Karpas-422 (cell line): ENCODE results near the gene CCT4. TPM values are rescaled to one million over a fixed set of nuclear protein-coding genes. Genes with fewer than 3 reads are reported as not detected.
"Not testable (repeated sequence)": the region's sequence is repeated elsewhere in the genome, so short reads cannot be mapped to it uniquely, and the experiment has no call there.

Experiments
- DNase-seq: peaks from one replicate; pipeline ENCODE4 v3.0.0-alpha.2; 2015
- H2AFZ ChIP-seq: fragments of 200-600 bp; sonication (generic); 2 replicates; pipeline ENCODE4 v1.6.1; 2014; ENCODE audit warnings: antibody characterized with exemption, low read length, mixed read lengths
- H3K27ac ChIP-seq: fragments of 200-600 bp; sonication (generic); 2 replicates; pipeline ENCODE4 v1.5.1; 2014; ENCODE audit warnings: mild to moderate bottlenecking, low read length, moderate library complexity
- H3K27me3 ChIP-seq: fragments of 200-600 bp; sonication (generic); 2 replicates; pipeline ENCODE4 v1.6.1; 2014; ENCODE audit warnings: low read length, mixed read lengths
- H3K36me3 ChIP-seq: fragments of 200-600 bp; sonication (generic); 2 replicates; pipeline ENCODE4 v1.6.1; 2014; ENCODE audit warnings: low read length, mixed read lengths; ENCODE audit not compliant: insufficient read depth
- H3K4me1 ChIP-seq: fragments of 200-600 bp; sonication (generic); 2 replicates; pipeline ENCODE4 v1.6.1; 2014; ENCODE audit warnings: mild to moderate bottlenecking, low read length, mixed read lengths
- H3K4me2 ChIP-seq: fragments of 200-600 bp; sonication (generic); 2 replicates; pipeline ENCODE4 v1.6.1; 2014; ENCODE audit warnings: low read length, low read depth, mild to moderate bottlenecking; ENCODE audit not compliant: poor library complexity, severe bottlenecking
- H3K4me3 ChIP-seq: fragments of 200-600 bp; sonication (generic); 2 replicates; pipeline ENCODE4 v1.5.1; 2014; ENCODE audit warnings: mild to moderate bottlenecking, antibody characterized with exemption, low read length, mixed read lengths
- H3K79me2 ChIP-seq: fragments of 200-600 bp; sonication (generic); 2 replicates; pipeline ENCODE4 v1.6.1; 2014; ENCODE audit warnings: mild to moderate bottlenecking, low read length, mixed read lengths
- H3K9ac ChIP-seq: fragments of 200-600 bp; sonication (generic); 2 replicates; pipeline ENCODE4 v1.6.0; 2014; ENCODE audit warnings: low read length
- H3K9me2 ChIP-seq: fragments of 200-600 bp; sonication (generic), shearing (Covaris generic); replicated peaks from 2 replicates; pipeline ENCODE4 v1.6.0; 2014; ENCODE audit warnings: mild to moderate bottlenecking, low read length, moderate library complexity; ENCODE audit not compliant: insufficient read depth
- H3K9me3 ChIP-seq: fragments of 300-700, 200-600 bp; sonication (generic); 2 replicates; pipeline ENCODE4 v1.6.1; 2014; ENCODE audit warnings: low read length, mixed read lengths
- H4K20me1 ChIP-seq: fragments of 200-600 bp; sonication (generic); 2 replicates; pipeline ENCODE4 v1.6.1; 2014; ENCODE audit warnings: mild to moderate bottlenecking, antibody characterized with exemption, low read length, low read depth; ENCODE audit not compliant: insufficient read depth
- total RNA-seq: library from RNA; depleted of rRNA; stranded (reverse); fragments of >200 nt; shearing (Covaris generic); gene quantifications from 2 replicates; pipeline ENCODE4 v1.2.3, GENCODE V29; 2014; ENCODE audit warnings: low replicate concordance

Gene CCT4
- total RNA-seq, 1 experiment from 2014 or later: 326 TPM

DNA sequence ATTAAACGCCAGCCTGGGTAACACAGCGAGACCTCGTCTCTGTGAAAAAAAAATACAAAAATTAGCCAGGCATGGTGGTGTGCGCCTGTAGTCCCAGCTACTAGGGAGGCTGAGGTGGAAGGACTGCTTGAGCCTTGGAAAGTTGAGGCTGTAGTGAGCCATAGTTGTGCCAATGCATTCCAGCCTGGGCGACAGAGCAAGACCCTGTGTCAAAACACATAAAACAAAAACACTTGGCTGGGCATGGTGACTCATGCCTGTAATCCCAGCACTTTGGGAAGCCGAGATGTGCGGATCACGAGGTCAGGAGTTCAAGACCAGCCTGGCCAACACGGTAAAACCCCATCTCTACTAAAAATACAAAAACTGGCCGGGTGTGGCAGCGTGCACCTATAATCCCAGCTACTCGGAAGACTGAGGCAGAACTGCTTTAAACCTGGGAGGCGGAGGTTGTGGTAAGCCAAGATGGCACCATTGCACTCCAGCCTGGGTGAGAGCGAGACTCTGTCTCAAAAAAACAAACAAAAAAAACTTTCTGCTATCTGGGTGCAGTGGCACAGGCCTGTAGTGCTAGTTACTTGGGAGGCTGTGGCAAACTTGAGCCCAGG, 21.9 kb downstream of the CCT4 start:
- H3K9me3 ChIP-seq, H3K4me3 ChIP-seq, H4K20me1 ChIP-seq, H3K27ac ChIP-seq, H3K4me1 ChIP-seq, H3K4me2 ChIP-seq, H3K79me2 ChIP-seq, H2AFZ ChIP-seq, DNase-seq, H3K9ac ChIP-seq, H3K27me3 ChIP-seq, H3K9me2 ChIP-seq: not testable (repeated sequence)
- peaks cover 76% of the 10 kb centered on the region for H3K36me3 ChIP-seq

DNA sequence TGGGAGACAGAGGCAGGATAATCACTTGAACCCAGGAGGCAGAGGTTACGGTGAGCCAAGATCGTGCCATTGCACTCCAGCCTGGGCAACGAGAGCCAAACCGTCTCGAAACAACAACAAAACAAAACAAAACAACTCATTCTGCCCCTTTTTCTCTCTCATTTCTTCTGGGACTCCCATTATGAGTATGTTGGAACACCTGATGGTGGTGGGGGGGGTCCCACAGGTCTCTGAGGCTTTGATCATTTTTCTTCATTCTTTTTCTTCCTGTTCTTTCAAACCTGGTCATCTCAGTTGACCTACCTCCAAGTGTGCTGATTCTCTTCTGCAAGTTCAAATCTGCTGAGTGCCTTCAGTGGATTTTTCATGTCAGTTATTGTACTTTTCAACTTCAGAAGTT, 26.4 kb downstream of the CCT4 start:
- Histone ChIP-seq H3K36me3 (peaks cover 41% of the 10 kb centered on the region), H3K9me2 (no peaks in the 10 kb centered on the region), H4K20me1 (no peaks in the 10 kb centered on the region), H3K4me1 (no peaks in the 10 kb centered on the region), H3K4me2 (no peak overlapping the region), H3K4me3 (no peak overlapping the region), H2AFZ (no peak overlapping the region), H3K9ac (no peak overlapping the region), H3K79me2 (no peaks in the 10 kb centered on the region), H3K27me3 (no peaks in the 10 kb centered on the region), H3K27ac (no peak overlapping the region), H3K9me3 (no peaks in the 10 kb centered on the region)
- no peak for DNase-seq

DNA sequence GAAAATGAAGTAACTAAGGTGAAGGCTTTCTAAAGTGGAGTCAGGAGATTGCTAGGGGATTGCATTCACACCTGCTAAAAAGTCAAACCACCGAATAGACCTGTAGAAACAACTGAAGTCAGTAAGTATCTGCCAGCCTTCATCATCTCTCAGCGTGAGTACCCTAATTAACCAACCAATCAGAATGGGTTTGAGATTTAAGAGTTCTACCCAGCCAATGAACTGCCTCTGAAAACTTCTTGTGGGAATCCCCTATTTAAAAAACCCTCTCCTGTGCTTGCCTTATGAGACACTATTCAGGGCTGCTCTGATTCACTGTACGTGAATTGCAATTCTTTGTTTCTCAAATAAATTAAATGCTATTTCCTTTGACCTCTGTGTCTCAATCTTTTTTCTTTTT, 31.2 kb downstream of the CCT4 start:
- peak; percentile 58 for DNase-seq
- no peaks in the 10 kb centered on the region for H3K36me3 ChIP-seq
- peaks cover 23% of the 10 kb centered on the region for H3K4me1 ChIP-seq
- no peak overlapping the region for H3K4me2 ChIP-seq
- no peak overlapping the region for H3K4me3 ChIP-seq
- no peak overlapping the region for H3K9ac ChIP-seq
- no peaks in the 10 kb centered on the region for H3K9me3 ChIP-seq
- no peak overlapping the region for H2AFZ ChIP-seq
- no peaks in the 10 kb centered on the region for H3K9me2 ChIP-seq
- H3K79me2 ChIP-seq: no peaks in the 10 kb centered on the region
- H4K20me1 ChIP-seq: no peaks in the 10 kb centered on the region
- no peaks in the 10 kb centered on the region for H3K27me3 ChIP-seq
- no peak overlapping the region for H3K27ac ChIP-seq

- H3K4me3 ChIP-seq: peak overlapping the region; percentile 78
- no peaks in the 10 kb centered on the region for H3K27me3 ChIP-seq
- no peaks in the 10 kb centered on the region for H4K20me1 ChIP-seq
- H3K9me2 ChIP-seq: no peaks in the 10 kb centered on the region
- H3K4me1 ChIP-seq: peaks cover 24% of the 10 kb centered on the region
- H3K36me3 ChIP-seq: no peaks in the 10 kb centered on the region
- peak overlapping the region; percentile 52 for H3K27ac ChIP-seq
- H2AFZ ChIP-seq: peak overlapping the region; percentile 82
- DNase-seq: no peak
- no peaks in the 10 kb centered on the region for H3K79me2 ChIP-seq
- peak overlapping the region; percentile 75 for H3K9ac ChIP-seq
- peak overlapping the region; percentile 96 for H3K4me2 ChIP-seq
- no peaks in the 10 kb centered on the region for H3K9me3 ChIP-seq
Observed at GRCh38 chr2:61855318-61855613, 33.2 kb downstream of the CCT4 start.

DNA sequence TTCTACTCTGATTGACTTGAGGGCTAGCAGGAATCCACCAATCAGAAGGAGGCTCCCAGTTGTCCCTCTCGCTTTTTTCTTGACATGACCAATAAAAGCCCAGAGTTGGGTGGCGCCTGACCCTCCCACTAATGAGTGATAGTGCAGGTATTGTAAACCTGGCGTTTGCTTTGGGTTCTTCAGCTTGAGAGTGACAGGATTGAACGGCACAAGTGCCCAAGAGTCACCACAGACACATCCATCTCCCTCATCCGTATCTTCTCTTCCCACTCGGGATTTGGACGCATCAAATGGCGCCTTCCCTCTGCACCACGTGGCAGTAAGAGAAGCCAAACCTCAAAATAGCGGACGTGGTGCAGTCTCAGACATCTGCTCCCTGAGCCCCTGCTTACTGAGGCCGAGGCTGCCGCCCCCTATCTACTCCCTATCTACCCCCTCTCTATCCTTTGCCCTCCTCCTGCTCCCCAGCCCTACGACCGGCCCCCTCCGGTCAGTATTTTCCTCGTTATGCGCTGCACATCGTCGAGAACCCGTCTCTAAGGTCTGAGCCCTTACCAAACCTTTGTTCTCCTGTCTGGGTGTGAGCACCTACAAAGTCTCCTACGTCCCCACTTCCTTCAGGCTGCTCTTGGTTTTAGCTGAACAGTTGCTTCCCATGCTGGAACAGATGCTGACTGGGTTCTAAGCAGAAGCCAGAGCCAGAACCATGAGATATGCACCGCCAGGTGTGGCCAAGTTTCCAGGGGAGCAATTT, 33.7 kb downstream of the CCT4 start:
- H3K4me2 ChIP-seq: peak overlapping the region; percentile 96
- no peaks in the 10 kb centered on the region for H3K36me3 ChIP-seq

DNA sequence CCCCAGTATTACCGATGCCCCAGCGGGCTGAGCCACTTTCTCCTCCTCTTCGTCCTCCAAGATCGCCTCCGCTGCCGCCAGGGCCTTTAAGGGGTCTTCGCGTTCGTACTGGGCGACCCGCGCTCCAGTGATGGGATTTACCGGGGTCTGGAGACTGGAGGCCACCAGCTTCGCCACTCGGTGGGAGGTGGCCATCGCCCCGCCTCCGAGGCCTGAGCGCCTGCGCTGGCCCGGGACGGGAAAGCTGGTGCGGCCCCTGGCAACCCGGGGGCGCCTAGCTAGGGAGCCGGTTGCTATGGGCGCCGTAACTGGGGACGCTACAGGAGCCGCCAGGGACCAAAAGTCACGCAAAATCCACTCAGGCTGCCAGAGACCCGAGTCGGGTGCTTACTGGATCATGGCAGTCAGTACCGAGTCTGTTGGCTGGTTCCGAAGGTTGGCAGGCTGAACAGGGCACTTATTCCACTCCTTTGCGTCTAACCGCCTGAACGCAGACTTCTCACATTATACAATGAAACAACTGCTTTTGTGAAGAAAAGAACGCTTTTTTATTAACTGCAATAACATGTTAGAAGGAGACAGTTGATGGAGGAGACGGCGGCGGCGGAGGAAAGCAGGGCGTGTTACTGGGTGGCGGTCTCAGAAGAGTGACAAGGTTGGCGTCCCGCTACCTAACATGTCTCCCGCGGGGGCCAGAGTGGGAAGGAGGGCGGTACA, 34.5 kb downstream of the CCT4 start, which contains the start of gene FAM161A:
FAM161A (minus strand) TSS at position 214 of the 717 bp plus-strand sequence; CDS start at position 195, 19 bp downstream.
- Histone ChIP-seq H3K4me1 (peaks cover 24% of the 10 kb centered on the region), H3K4me2 (peak within 1 kb of the TSS; percentile 96), H3K36me3 (no peaks in the 10 kb centered on the region), H4K20me1 (no peaks in the 10 kb centered on the region), H3K9me2 (no peaks in the 10 kb centered on the region), H3K79me2 (no peaks in the 10 kb centered on the region), H3K4me3 (peak within 1 kb of the TSS; percentile 78), H2AFZ (peak within 1 kb of the TSS; percentile 95), H3K9me3 (no peaks in the 10 kb centered on the region), H3K27ac (peak within 1 kb of the TSS; percentile 71), H3K9ac (peak within 1 kb of the TSS; percentile 75), H3K27me3 (no peaks in the 10 kb centered on the region)
- peak; percentile 95 for DNase-seq

More for the DNA sequence above, 33.7 kb downstream of the CCT4 start:
- no peaks in the 10 kb centered on the region for H3K9me3 ChIP-seq
- H2AFZ ChIP-seq: peak overlapping the region; percentile 82
- no peaks in the 10 kb centered on the region for H3K79me2 ChIP-seq
- no peaks in the 10 kb centered on the region for H3K9me2 ChIP-seq
- H3K9ac ChIP-seq: peak overlapping the region; percentile 75
- peak; percentile 100 for DNase-seq
- peaks cover 24% of the 10 kb centered on the region for H3K4me1 ChIP-seq
- no peaks in the 10 kb centered on the region for H4K20me1 ChIP-seq
- peak overlapping the region; percentile 71 for H3K27ac ChIP-seq
- no peaks in the 10 kb centered on the region for H3K27me3 ChIP-seq
- peak overlapping the region; percentile 78 for H3K4me3 ChIP-seq

- Histone ChIP-seq H3K9ac (peak overlapping the region; percentile 75), H4K20me1 (no peaks in the 10 kb centered on the region), H3K4me1 (peaks cover 24% of the 10 kb centered on the region), H3K27ac (no peak overlapping the region), H3K9me2 (no peaks in the 10 kb centered on the region), H2AFZ (peak overlapping the region; percentile 95), H3K36me3 (no peaks in the 10 kb centered on the region), H3K27me3 (no peaks in the 10 kb centered on the region), H3K4me3 (peak overlapping the region; percentile 78), H3K79me2 (no peaks in the 10 kb centered on the region), H3K9me3 (no peaks in the 10 kb centered on the region), H3K4me2 (peak overlapping the region; percentile 96)
- DNase-seq: peak; percentile 71
Observed at GRCh38 chr2:61853086-61853846, 35.2 kb downstream of the CCT4 start.

DNA sequence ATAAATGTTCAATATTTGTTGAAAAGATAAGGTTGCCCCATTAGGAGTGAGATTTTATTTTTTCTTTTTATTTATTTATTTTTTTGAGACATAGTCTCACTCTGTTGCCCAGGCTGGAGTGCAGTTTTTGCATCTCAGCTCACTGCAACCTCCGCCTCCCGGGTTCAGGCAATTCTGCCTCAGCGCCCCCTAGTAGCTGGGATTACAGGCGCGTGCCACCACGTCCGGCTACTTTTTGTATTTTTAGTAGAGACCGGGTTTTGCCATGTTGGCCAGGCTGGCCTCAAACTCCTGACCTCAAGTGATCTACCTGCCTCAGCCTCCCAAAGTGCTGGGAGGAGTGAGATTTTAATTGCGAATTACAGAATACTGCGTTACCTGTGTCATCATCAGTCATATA, 37.2 kb downstream of the CCT4 start:
- H3K27ac ChIP-seq, H3K9me3 ChIP-seq, DNase-seq: not testable (repeated sequence)

More for the DNA sequence above, 37.2 kb downstream of the CCT4 start:
- peaks cover 24% of the 10 kb centered on the region for H3K4me1 ChIP-seq
- not testable (repeated sequence) for H3K79me2 ChIP-seq, H3K4me3 ChIP-seq, H3K36me3 ChIP-seq, H4K20me1 ChIP-seq, H3K9ac ChIP-seq, H3K9me2 ChIP-seq, H3K27me3 ChIP-seq, H3K4me2 ChIP-seq, H2AFZ ChIP-seq
